HepG2 (cell line): ENCODE data around the gene RCBTB1. TPM values are rescaled to one million over a fixed set of nuclear protein-coding genes. Genes with fewer than 3 reads are reported as not detected.

Source experiments
- ASH2L ChIP-seq: fragments of 300-600, 200-600 bp; sonication (generic); IDR thresholded peaks from 2 replicates; pipeline ENCODE4 v1.7.0; 2017; ENCODE audit warnings: low read depth, mild to moderate bottlenecking, moderate library complexity, mixed read lengths, low read length; ENCODE audit not compliant: insufficient read length
- DMAP1 ChIP-seq: IDR thresholded peaks from 2 replicates; pipeline ENCODE4 v1.6.1; 2016
- ELF3 ChIP-seq: IDR thresholded peaks from 2 replicates; pipeline ENCODE4 v1.6.1; 2016; ENCODE audit warnings: missing genetic modification reagents, missing compliant biosample characterization
- FOSL1 ChIP-seq: sonication (generic); formaldehyde crosslinking; IDR thresholded peaks from 2 replicates; pipeline ENCODE4 v1.9.0; 2021; ENCODE audit warnings: missing genetic modification reagents, borderline replicate concordance
- GABPA ChIP-seq, 2 experiments: IDR thresholded peaks; 2 replicates each; pipeline ENCODE4 v1.6.1; 2011 to 2016; ENCODE audit warnings: low read depth in 2 of 2, low read length in 1 of 2, missing biosample characterization in 1 of 2, missing genetic modification characterization in 1 of 2
- HNF4A ChIP-seq: sonication (generic); formaldehyde crosslinking; IDR thresholded peaks from 2 replicates; pipeline ENCODE4 v1.4.0; 2020; ENCODE audit warnings: missing genetic modification reagents
- KMT2B ChIP-seq: IDR thresholded peaks from 2 replicates; pipeline ENCODE4 v1.6.1; 2016; ENCODE audit warnings: missing genetic modification reagents, missing compliant biosample characterization
- NR2F1 ChIP-seq, 2 experiments: fragments of 450-650 bp in 1 of 2; formaldehyde crosslinking in 1 of 2; IDR thresholded peaks; 2 replicates each; pipeline versions ENCODE4 v1.5.0 to v1.6.1; 2016 to 2020; ENCODE audit warnings: mild to moderate bottlenecking in 1 of 2, missing compliant biosample characterization in 1 of 2, missing genetic modification reagents in 1 of 2, moderate library complexity in 1 of 2
- NR2F6 ChIP-seq, 2 experiments: IDR thresholded peaks; 2 replicates each; pipeline ENCODE4 v1.6.1; 2016; ENCODE audit warnings: antibody characterized with exemption in 1 of 2, mild to moderate bottlenecking in 1 of 2
- PHF21A ChIP-seq: sonication (generic); formaldehyde crosslinking; IDR thresholded peaks from 2 replicates; pipeline ENCODE4 v1.5.0; 2020; ENCODE audit warnings: mild to moderate bottlenecking, missing genetic modification reagents
- SIN3B ChIP-seq: fragments of 150-350 bp; IDR thresholded peaks from 2 replicates; pipeline ENCODE4 v1.6.1; 2014; ENCODE audit warnings: low read length
- ZBTB20 ChIP-seq: sonication (generic); formaldehyde crosslinking; IDR thresholded peaks from 2 replicates; pipeline ENCODE4 v1.8.1; 2023; ENCODE audit warnings: missing genetic modification reagents, low read depth, mild to moderate bottlenecking, borderline replicate concordance
- ZFP90 ChIP-seq: sonication (generic); formaldehyde crosslinking; IDR thresholded peaks from 2 replicates; pipeline ENCODE4 v1.8.0; 2022; ENCODE audit warnings: missing genetic modification reagents, mild to moderate bottlenecking, inconsistent platforms, borderline replicate concordance
- ZNF292 ChIP-seq: sonication (generic); formaldehyde crosslinking; IDR thresholded peaks from 2 replicates; pipeline ENCODE4 v1.8.1; 2022; ENCODE audit warnings: mild to moderate bottlenecking, low read depth, missing genetic modification reagents, borderline replicate concordance
- ZNF3 ChIP-seq: IDR thresholded peaks from 2 replicates; pipeline ENCODE4 v1.7.0; 2017; ENCODE audit warnings: inconsistent platforms
- polyA plus RNA-seq, 8 experiments: library from polyadenylated mRNA; depleted of rRNA in 3 of 8; stranded (reverse) in 7 of 8; unstranded in 1 of 8; fragments of >200 nt; fragmentation: Illumina TruSeq in 4 of 8; extraction: Trizol in 4 of 8; gene quantifications; 2 replicates each; pipeline versions ENCODE4 v1.2.1 to v1.2.3, GENCODE V29; 2011 to 2016; ENCODE audit warnings: low read depth in 4 of 8, missing spikeins in 1 of 8, mixed read lengths in 1 of 8; ENCODE audit not compliant: insufficient read depth in 1 of 8
- total RNA-seq, 5 experiments: library from RNA; depleted of rRNA; stranded (reverse); fragments of >200 nt; fragmentation: Illumina TruSeq; extraction: Trizol; gene quantifications; 2 replicates each; pipeline ENCODE4 v1.2.3, GENCODE V29; 2016; ENCODE audit warnings: low read depth in 1 of 5
- TF ChIP-seq, protein P1 (sequence below): sonication (generic); formaldehyde crosslinking; IDR thresholded peaks from 2 replicates; pipeline ENCODE4 v1.4.0; 2020; ENCODE audit warnings: missing genetic modification reagents
- TF ChIP-seq, protein P2 (sequence below): sonication (generic); formaldehyde crosslinking; IDR thresholded peaks from 2 replicates; pipeline ENCODE4 v1.4.0; 2020; ENCODE audit warnings: mild to moderate bottlenecking, missing genetic modification reagents, borderline replicate concordance
- TF ChIP-seq, protein P3 (sequence below): sonication (generic); formaldehyde crosslinking; conservative IDR thresholded peaks from 2 replicates; pipeline ENCODE4 v1.4.0; 2020; ENCODE audit warnings: mild to moderate bottlenecking, missing genetic modification reagents, moderate library complexity

The RCBTB1 gene
- total and polyA plus RNA-seq, 2 of the 13 experiments (the other 11 are each of a cell fraction or from before 2014, with no cell fraction given): 13.4 to 21.6 TPM

DNA sequence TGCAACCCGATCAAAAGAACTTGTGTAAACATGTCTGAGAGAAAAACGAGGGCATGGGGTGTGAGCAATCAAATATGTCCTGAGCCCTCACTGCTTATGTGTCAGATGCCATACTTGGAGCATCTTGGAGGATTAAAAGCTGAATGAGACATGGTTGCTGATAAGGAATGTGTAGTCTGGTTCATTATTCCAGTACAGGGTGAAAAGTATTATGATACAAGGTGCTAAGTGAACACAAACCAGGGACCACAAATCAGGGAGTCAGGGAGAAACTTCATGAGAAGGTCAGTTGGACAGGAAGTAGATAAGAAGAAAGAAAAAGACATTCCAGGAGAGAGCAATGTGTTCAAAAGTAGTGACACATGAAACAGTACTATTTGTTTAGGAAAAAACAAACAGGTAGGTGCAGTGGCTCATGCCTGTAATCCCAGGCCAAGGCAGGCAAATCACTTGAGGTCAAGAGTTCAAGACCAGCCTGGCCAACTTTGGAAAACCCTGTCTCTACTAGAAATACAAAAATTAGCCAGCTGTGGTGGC, 2.0 kb upstream of the RCBTB1 start (continued):
- TF ChIP-seq, protein P1, sequence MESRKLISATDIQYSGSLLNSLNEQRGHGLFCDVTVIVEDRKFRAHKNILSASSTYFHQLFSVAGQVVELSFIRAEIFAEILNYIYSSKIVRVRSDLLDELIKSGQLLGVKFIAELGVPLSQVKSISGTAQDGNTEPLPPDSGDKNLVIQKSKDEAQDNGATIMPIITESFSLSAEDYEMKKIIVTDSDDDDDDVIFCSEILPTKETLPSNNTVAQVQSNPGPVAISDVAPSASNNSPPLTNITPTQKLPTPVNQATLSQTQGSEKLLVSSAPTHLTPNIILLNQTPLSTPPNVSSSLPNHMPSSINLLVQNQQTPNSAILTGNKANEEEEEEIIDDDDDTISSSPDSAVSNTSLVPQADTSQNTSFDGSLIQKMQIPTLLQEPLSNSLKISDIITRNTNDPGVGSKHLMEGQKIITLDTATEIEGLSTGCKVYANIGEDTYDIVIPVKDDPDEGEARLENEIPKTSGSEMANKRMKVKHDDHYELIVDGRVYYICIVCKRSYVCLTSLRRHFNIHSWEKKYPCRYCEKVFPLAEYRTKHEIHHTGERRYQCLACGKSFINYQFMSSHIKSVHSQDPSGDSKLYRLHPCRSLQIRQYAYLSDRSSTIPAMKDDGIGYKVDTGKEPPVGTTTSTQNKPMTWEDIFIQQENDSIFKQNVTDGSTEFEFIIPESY: no peak
- TF ChIP-seq ASH2L (peak; percentile 54), FOSL1 (no peak), GABPA (IDR thresholded peaks at IDR 0.05; ENCODE audit: low read depth, low read length) (no peak), GABPA (CRISPR knock-in tag; IDR thresholded peaks at IDR 0.05; ENCODE audit: low read depth) (peak; percentile 34), ZBTB20 (CRISPR knock-in tag) (0 out of 2 replicates have a peak, but pooled peaks have one; percentile 14), SIN3B (no peak), ELF3 (CRISPR knock-in tag) (peak; percentile 64), ZNF3 (CRISPR knock-in tag) (0 out of 2 replicates have a peak, but pooled peaks have one; percentile 4), NR2F6 (IDR thresholded peaks at IDR 0.05) (peak; percentile 87), NR2F6 (CRISPR knock-in tag; IDR thresholded peaks at IDR 0.05) (peak; percentile 87), ZNF292 (peak; percentile 69), HNF4A (CRISPR knock-in tag) (peak; percentile 67), ZFP90 (CRISPR knock-in tag) (no peak), DMAP1 (CRISPR knock-in tag) (peak; percentile 43; the same call in 1 of the 2 replicates), NR2F1 (CRISPR knock-in tag; IDR thresholded peaks at IDR 0.05) (peak; percentile 36 to 68; a peak in 3 of 4 replicates), KMT2B (CRISPR knock-in tag) (no peak), PHF21A (CRISPR knock-in tag) (peak; percentile 56)
- TF ChIP-seq, protein P2, sequence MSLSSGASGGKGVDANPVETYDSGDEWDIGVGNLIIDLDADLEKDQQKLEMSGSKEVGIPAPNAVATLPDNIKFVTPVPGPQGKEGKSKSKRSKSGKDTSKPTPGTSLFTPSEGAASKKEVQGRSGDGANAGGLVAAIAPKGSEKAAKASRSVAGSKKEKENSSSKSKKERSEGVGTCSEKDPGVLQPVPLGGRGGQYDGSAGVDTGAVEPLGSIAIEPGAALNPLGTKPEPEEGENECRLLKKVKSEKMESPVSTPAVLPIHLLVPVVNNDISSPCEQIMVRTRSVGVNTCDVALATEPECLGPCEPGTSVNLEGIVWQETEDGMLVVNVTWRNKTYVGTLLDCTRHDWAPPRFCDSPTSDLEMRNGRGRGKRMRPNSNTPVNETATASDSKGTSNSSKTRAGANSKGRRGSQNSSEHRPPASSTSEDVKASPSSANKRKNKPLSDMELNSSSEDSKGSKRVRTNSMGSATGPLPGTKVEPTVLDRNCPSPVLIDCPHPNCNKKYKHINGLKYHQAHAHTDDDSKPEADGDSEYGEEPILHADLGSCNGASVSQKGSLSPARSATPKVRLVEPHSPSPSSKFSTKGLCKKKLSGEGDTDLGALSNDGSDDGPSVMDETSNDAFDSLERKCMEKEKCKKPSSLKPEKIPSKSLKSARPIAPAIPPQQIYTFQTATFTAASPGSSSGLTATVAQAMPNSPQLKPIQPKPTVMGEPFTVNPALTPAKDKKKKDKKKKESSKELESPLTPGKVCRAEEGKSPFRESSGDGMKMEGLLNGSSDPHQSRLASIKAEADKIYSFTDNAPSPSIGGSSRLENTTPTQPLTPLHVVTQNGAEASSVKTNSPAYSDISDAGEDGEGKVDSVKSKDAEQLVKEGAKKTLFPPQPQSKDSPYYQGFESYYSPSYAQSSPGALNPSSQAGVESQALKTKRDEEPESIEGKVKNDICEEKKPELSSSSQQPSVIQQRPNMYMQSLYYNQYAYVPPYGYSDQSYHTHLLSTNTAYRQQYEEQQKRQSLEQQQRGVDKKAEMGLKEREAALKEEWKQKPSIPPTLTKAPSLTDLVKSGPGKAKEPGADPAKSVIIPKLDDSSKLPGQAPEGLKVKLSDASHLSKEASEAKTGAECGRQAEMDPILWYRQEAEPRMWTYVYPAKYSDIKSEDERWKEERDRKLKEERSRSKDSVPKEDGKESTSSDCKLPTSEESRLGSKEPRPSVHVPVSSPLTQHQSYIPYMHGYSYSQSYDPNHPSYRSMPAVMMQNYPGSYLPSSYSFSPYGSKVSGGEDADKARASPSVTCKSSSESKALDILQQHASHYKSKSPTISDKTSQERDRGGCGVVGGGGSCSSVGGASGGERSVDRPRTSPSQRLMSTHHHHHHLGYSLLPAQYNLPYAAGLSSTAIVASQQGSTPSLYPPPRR (CRISPR knock-in tag): peak; percentile 52; the same call in 1 of the 2 replicates
- TF ChIP-seq, protein P3, sequence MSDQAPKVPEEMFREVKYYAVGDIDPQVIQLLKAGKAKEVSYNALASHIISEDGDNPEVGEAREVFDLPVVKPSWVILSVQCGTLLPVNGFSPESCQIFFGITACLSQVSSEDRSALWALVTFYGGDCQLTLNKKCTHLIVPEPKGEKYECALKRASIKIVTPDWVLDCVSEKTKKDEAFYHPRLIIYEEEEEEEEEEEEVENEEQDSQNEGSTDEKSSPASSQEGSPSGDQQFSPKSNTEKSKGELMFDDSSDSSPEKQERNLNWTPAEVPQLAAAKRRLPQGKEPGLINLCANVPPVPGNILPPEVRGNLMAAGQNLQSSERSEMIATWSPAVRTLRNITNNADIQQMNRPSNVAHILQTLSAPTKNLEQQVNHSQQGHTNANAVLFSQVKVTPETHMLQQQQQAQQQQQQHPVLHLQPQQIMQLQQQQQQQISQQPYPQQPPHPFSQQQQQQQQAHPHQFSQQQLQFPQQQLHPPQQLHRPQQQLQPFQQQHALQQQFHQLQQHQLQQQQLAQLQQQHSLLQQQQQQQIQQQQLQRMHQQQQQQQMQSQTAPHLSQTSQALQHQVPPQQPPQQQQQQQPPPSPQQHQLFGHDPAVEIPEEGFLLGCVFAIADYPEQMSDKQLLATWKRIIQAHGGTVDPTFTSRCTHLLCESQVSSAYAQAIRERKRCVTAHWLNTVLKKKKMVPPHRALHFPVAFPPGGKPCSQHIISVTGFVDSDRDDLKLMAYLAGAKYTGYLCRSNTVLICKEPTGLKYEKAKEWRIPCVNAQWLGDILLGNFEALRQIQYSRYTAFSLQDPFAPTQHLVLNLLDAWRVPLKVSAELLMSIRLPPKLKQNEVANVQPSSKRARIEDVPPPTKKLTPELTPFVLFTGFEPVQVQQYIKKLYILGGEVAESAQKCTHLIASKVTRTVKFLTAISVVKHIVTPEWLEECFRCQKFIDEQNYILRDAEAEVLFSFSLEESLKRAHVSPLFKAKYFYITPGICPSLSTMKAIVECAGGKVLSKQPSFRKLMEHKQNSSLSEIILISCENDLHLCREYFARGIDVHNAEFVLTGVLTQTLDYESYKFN (CRISPR knock-in tag): peak; percentile 80
